Lung (tissue), 12 donors: Measurements from ENCODE around the gene PTPN14. TPM values are rescaled to one million over a fixed set of nuclear protein-coding genes. Genes with fewer than 3 reads are reported as not detected.

Experiments
- ATAC-seq: fragments of 200-7000 bp; cut with Tn5 transposase; one replicate; pipeline ENCODE4 v1.9.1; 2020; ENCODE audit warnings: moderate number of reproducible peaks; ENCODE audit not compliant: insufficient read depth, low FRiP score
- DNase-seq, 3 donors: peaks; one replicate each; pipeline ENCODE4 v3.0.0-alpha.2; 2013 to 2017
- H3K27ac ChIP-seq, 2 donors: one replicate each; pipeline ENCODE4 v1.5.1; 2013; ENCODE audit warnings: mild to moderate bottlenecking in 2 of 2, moderate library complexity in 2 of 2, control low read depth in 1 of 2, inconsistent platforms in 1 of 2, low read depth in 1 of 2, low read length in 1 of 2
- H3K27me3 ChIP-seq, 3 donors: one replicate each; pipeline ENCODE4 v1.5.1; 2013; ENCODE audit warnings: low read length in 2 of 3; ENCODE audit not compliant: control insufficient read depth in 3 of 3, insufficient read depth in 3 of 3
- H3K36me3 ChIP-seq, 4 donors: one replicate each; pipeline ENCODE4 v1.5.1; 2013; ENCODE audit warnings: low read length in 4 of 4, mild to moderate bottlenecking in 1 of 4, moderate library complexity in 1 of 4; ENCODE audit not compliant: control insufficient read depth in 4 of 4, insufficient read depth in 4 of 4
- H3K4me1 ChIP-seq, 5 donors: one replicate each; pipeline ENCODE4 v1.5.1; 2013; ENCODE audit warnings: low read length in 5 of 5, mild to moderate bottlenecking in 2 of 5, moderate library complexity in 1 of 5; ENCODE audit not compliant: control insufficient read depth in 5 of 5, insufficient read depth in 5 of 5
- H3K4me3 ChIP-seq: one replicate; pipeline ENCODE4 v1.5.1; 2013; ENCODE audit warnings: mild to moderate bottlenecking, control low read depth, moderate library complexity
- H3K9ac ChIP-seq, 2 donors: one replicate each; pipeline ENCODE4 v1.5.1; 2013; ENCODE audit warnings: low read length in 2 of 2, control low read depth in 1 of 2; ENCODE audit not compliant: insufficient read depth in 1 of 2
- H3K9me3 ChIP-seq, 4 donors: one replicate each; pipeline ENCODE4 v1.5.1; 2013; ENCODE audit warnings: low read length in 3 of 4, mild to moderate bottlenecking in 1 of 4, moderate library complexity in 1 of 4; ENCODE audit not compliant: control insufficient read depth in 4 of 4, insufficient read depth in 3 of 4
- WGBS, 2 donors: extraction: QIAGEN DNeasy Blood & Tissue Kit; methylation state at CpG; one replicate each; pipeline ENCODE4 v1.1.7; 2013; 5-methylcytosine and 5-hydroxymethylcytosine counted together
- polyA plus RNA-seq, 2 donors: library from polyadenylated mRNA; stranded (reverse); fragments of 200-250 nt; gene quantifications; one replicate each; pipeline ENCODE4 v1.2.1, GENCODE V29; 2013
- total RNA-seq, 2 donors: library from RNA; depleted of rRNA in 1 of 2; stranded (reverse); fragments of >200 nt in 1 of 2; gene quantifications; one replicate each; pipeline ENCODE4 v1.2.1, GENCODE V29; 2014 to 2021
- TF ChIP-seq, protein P1 (sequence below): IDR thresholded peaks from 2 replicates; pipeline ENCODE4 v1.5.1; 2012; ENCODE audit warnings: mild to moderate bottlenecking; ENCODE audit errors: control extremely low read depth, extremely low read depth
- donor health status: control.
- donor health status: control.
- donor health status: Bipolar disorder and iron deficiency.
- donor health status: healthy.
- donor health status: DM: yes; HTN: yes; CAD: no.

PTPN14 gene
- total and polyA plus RNA-seq, 4 donors = 4.4 to 43.2 (median 15.2) TPM

DNA sequence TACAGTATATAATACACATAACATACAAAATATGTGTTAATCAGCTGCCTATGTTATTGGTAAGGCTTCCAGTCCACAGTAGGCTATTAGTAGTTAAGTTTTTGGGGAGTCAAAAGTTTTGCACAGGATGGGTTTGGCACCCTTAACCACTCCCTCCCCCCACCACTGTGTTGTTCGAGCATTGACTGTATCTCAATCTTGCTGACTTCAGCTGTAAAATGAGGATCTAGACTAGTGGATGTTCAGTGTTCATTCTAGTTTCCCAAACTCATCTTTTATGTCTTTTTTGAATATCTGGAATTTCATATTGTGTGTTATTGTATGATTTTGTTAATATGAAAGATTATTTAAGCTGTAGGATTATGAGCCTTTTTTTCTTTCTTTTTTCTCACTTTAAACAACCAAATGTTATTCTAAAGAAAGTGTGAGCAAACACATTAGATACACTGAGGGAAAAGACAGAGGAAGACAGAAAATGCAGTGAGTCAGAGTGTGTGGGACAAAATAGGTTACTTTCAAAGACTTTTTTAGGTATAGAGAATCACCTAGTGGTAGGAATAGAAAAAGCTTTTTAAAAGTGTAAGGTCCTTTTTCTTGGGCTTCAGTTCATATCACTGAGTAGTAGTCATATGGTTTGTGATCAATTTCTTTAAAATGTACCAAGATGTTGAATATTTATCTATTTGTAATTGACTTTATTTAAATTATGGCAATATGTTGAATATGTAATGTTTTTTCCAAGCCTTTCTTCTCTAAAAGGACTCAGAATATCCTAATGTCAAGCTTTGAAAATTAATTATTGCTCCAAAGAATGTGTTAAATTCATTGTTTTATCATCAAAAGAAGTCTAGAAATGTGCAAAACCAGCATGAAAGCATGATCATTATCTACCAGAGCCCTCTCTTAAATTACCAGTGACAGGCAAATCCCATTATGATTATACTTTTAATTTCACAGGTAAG lies 33.7 kb upstream of the PTPN14 start:
- Histone ChIP-seq H3K27me3 (no peaks in the 10 kb centered on the region), H3K9me3 (no peaks in the 10 kb centered on the region), H3K36me3 (no peaks in the 10 kb centered on the region), H3K27ac (no peak overlapping the region), H3K4me1 (no peaks in the 10 kb centered on the region), H3K4me3 (no peak overlapping the region), H3K9ac (no peak overlapping the region)
- TF ChIP-seq, protein P1, sequence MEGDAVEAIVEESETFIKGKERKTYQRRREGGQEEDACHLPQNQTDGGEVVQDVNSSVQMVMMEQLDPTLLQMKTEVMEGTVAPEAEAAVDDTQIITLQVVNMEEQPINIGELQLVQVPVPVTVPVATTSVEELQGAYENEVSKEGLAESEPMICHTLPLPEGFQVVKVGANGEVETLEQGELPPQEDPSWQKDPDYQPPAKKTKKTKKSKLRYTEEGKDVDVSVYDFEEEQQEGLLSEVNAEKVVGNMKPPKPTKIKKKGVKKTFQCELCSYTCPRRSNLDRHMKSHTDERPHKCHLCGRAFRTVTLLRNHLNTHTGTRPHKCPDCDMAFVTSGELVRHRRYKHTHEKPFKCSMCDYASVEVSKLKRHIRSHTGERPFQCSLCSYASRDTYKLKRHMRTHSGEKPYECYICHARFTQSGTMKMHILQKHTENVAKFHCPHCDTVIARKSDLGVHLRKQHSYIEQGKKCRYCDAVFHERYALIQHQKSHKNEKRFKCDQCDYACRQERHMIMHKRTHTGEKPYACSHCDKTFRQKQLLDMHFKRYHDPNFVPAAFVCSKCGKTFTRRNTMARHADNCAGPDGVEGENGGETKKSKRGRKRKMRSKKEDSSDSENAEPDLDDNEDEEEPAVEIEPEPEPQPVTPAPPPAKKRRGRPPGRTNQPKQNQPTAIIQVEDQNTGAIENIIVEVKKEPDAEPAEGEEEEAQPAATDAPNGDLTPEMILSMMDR = peak; percentile 54
- DNase-seq (peak in 2 of 3 donors; percentile 57 to 58), ATAC-seq (peak; percentile 53)
- 66 to 79% methylated on average over 1 of the region's 1 CpG for WGBS, 2 donors

DNA sequence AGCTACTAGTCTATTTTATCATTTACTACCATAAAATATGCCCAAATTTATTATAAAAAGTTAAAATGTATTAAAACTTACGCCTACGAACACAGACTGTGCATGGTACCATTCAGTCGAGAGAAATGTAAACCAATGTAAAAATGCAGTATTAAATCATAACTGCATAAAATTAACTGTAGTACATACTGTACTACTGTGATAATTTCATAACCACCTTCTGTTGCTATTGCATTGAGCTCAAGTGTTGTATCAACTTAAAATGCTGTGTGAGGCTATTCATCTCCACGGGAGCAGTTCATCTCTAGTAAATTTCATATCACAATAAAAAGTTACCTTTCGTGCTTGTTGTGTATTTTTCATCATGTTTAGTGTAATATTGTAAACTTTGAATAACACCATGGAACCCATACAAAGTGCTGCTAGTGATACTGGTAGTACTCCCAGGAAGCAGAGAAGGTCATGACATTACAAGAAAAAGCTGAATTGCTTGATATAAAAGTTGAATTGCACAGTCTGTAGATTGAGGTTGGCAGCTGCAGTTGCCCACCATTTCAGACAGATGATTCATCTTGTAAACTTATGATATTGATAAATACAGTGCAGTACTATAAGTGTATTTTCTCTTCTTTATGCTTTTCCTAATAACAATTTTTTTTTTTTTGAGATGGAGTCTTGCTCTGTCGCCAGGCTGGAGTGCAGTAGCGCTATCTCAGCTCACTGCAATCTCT lies 32.6 kb upstream of the PTPN14 start:
- WGBS, 2 donors = 88 to 95% methylated on average over 7 of the region's 7 CpGs
- H3K9me3 ChIP-seq = no peaks in the 10 kb centered on the region
- ATAC-seq = no peak
- DNase-seq = no peak
- H3K27me3 ChIP-seq = no peaks in the 10 kb centered on the region
- no peak overlapping the region for H3K9ac ChIP-seq
- TF ChIP-seq, protein P1 = no peak
- H3K4me1 ChIP-seq = no peaks in the 10 kb centered on the region
- H3K4me3 ChIP-seq = no peak overlapping the region
- no peaks in the 10 kb centered on the region for H3K36me3 ChIP-seq
- H3K27ac ChIP-seq = no peak overlapping the region

DNA sequence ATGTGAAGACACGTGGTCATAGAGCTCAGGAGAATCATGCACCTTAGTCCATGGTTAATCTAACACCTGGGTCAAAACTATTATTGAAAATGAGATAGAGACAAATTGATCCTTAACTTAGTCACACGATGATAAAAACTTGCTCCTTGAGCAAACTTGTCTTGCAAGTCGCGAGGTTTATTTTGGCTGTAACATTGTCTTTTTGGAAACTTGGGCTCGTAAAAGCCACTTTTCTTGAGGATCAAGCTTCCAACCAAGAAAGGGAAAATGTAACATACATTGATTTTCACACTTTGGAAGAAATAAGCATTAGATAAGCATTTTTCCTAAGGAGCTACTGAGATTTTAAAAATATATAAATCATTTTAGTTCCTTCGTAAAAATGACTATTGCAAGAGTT lies 31.7 kb upstream of the PTPN14 start:
- ATAC-seq (no peak), DNase-seq (no peak)
- no peak overlapping the region for H3K4me3 ChIP-seq
- 85 to 86% methylated on average over 6 of the region's 6 CpGs for WGBS, 2 donors
- TF ChIP-seq, protein P1 = no peak
- H3K4me1 ChIP-seq = no peaks in the 10 kb centered on the region
- no peaks in the 10 kb centered on the region for H3K27me3 ChIP-seq
- H3K27ac ChIP-seq = no peak overlapping the region
- no peaks in the 10 kb centered on the region for H3K36me3 ChIP-seq
- no peaks in the 10 kb centered on the region for H3K9me3 ChIP-seq
- H3K9ac ChIP-seq = no peak overlapping the region
